GM19099 (cell line): ENCODE results near the gene SNTG2.

Experiments used
- POLR2A ChIP-seq: IDR thresholded peaks from 3 replicates; pipeline ENCODE4 v1.6.1; 2011; ENCODE audit warnings: low read depth; ENCODE audit not compliant: insufficient read length; ENCODE audit errors: extremely low read depth

The SNTG2 gene

GRCh38 chr2:1041012-1041805, 90.6 kb downstream of the SNTG2 start:
- no peak for TF ChIP-seq POLR2A

GRCh38 chr2:1045109-1045508, 94.5 kb downstream of the SNTG2 start:
- TF ChIP-seq POLR2A = no peak

GRCh38 chr2:1046067-1046466, 95.4 kb downstream of the SNTG2 start:
- TF ChIP-seq POLR2A = no peak

DNA sequence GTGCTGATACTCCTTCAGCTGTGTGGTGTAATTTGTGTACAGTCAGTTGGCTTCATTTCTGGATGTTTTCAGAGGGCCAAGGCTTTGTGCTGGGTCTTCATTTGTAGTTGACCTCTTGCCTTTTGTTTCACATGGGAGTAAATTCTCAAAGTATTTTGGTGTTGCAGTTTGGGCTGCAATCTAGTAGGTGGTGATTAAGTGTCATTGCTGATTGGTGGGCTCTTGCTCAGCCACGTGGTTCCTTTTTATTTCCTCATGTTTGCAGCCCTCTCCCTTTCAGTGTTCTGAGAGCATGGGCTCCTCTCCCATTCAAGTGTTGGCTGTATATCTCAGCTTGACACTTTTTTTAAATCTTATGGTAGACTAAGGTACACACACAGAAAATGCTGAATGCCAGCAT, 96.8 kb downstream of the SNTG2 start:
- TF ChIP-seq POLR2A = no peak

GRCh38 chr2:1049691-1050090, 99.0 kb downstream of the SNTG2 start:
- TF ChIP-seq POLR2A = no peak

- no peak for TF ChIP-seq POLR2A
Measured at GRCh38 chr2:1051075-1051474, 100.4 kb downstream of the SNTG2 start.

DNA sequence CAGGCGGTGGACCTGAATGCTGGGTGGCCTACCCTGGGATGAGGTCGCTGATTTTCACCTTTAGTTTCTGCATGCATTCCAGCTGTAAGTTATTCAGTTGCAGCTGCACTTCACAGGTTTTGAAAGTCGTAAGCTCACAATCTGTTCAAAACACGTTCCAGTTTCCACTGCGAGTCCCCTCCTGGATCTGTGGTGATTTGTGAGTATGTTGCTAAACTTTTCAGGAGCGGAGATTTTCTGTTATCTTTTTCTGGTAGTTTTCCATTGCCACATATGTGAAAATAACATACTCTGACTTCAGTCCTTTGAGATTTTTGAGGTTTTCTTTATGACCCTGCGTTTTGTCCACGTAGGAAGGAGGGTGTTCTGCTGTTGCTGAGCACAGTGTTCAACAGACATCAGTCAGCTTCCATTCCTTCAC, 102.1 kb downstream of the SNTG2 start:
- TF ChIP-seq POLR2A = no peak

DNA sequence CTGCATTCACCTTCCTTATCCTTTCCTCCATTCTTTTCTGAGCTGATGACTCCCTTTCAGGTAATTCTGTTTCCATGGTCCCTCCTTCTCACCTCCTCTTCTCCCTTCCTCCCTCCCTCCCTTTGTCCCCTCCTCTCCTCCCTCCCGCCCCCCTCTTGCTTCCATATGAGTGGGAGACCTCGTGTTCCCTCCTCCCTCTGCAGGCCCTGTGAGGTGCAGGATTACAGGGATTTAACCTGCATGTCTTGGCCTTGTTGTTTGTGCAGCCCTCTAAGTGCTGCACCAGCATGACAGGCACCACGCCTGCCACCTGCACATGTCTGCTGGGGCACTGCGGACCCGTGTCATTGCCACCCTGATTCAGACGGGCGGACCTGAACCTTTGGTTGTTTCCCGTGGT, 103.1 kb downstream of the SNTG2 start:
- TF ChIP-seq POLR2A = no peak

- no peak for TF ChIP-seq POLR2A
Measured at GRCh38 chr2:1054399-1054798, 103.8 kb downstream of the SNTG2 start.

GRCh38 chr2:1055014-1055595, 104.5 kb downstream of the SNTG2 start:
- no peak for TF ChIP-seq POLR2A

- TF ChIP-seq POLR2A = no peak
Measured at GRCh38 chr2:1060372-1060771, 109.7 kb downstream of the SNTG2 start.

GRCh38 chr2:1060987-1061386, 110.3 kb downstream of the SNTG2 start:
- no peak for TF ChIP-seq POLR2A

- TF ChIP-seq POLR2A = no peak
Measured at GRCh38 chr2:1068241-1068640, 117.6 kb downstream of the SNTG2 start.

DNA sequence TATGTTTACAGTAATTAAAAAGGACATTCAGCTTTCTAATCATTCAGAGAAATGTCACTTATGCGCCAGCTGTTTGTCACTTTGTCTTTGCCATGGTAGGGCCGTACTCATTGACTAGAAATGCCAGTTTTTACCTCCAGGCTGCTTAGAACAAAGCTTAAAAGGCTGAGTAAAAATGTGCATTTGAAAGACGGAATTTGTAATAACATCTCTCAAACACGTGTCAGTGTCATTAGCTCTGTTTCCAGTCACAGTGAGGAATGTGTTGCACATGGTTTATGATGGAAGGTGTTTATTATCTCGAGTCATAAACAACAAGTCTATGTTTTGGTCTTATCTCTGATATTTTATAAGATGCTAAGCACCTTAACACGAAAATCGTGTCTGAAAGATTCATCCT, 118.2 kb downstream of the SNTG2 start:
- no peak for TF ChIP-seq POLR2A

- TF ChIP-seq POLR2A = no peak
Measured at GRCh38 chr2:1069847-1070246, 119.2 kb downstream of the SNTG2 start.

DNA sequence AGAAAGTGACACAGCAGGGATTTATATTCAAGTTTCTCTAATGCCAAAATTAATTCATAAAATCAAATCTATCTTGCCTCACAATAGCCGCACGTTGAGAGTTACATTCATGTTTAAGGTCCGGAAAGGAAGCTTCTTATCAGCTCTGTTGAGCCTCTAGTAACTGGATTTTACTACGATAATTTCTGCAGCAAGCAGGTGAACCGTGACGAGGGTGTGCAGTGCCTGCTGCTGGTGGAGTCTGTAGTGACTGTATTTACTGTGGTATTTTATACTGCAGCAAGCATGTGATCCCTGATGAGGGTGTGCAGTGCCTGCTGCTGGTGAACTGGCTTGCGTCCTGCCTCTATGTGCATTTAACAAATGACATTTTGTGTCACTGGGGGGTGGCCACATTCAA, 120.0 kb downstream of the SNTG2 start:
- TF ChIP-seq POLR2A = no peak

DNA sequence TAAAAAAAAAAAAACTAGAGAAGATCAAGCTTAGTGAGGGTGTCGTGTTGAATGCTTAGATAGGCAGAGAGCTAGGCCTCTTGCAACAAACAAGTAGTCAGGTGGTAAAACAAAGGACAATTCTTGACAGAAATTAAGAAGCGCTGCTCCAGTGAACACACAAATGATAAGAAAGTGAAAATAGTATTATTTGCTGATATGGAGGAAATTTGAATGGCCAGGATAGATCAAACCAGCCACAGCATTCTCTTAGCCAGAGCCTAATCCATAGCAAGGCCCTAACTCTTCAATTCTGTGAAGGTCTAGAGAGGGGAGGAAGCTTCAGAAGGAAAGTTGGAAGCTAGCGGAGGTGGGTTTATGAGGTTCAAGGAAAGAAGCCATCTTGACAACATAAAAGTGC, 121.0 kb downstream of the SNTG2 start:
- TF ChIP-seq POLR2A = no peak

DNA sequence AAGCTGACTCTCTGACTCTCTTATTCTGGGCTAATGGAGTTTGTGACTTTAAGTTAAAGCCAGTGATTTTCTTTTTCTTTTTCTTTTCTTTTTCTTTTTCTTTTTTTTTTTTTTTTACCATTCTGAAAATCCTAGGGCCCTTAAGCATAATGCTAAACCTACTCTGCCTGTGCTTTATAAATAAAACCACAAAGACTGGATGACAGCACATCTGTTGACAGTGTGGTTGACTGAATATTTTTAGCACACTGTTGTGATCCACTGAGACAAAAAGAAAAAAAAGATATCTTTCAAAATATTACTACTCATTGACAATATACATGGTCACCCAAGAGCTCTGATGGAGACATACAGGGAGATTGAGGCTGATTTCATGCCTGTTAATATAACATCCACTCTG, 121.6 kb downstream of the SNTG2 start:
- no peak for TF ChIP-seq POLR2A

DNA sequence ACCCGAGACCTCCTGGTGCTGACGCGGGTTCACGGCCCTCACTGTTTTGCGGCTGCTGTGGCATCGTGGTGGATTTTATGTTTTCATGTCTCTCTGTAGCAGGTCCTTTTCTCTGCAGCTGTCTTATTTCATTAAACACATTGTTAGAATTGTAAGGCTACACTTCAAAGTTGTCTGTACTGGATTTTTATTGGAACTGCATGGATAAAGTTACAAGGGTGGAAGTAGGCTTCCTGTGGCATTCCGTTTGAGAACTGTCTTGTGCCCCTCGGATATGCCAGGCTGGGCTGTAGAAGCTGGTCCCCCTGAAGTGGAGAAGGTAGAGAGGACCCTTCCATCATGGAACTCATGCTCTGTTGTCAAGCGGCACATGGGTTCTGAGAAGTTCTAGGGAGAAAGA, 127.3 kb downstream of the SNTG2 start:
- no peak for TF ChIP-seq POLR2A
